H1 (cell line): ENCODE data around the gene GRAMD4. TPM values are rescaled to one million over a fixed set of nuclear protein-coding genes. Genes with fewer than 3 reads are reported as not detected.

Experiments used
- CTCF ChIA-PET: fragments of 300-600 bp; sonication (Branson Sonifier 250); formaldehyde crosslinking; loops from one replicate; lab custom pipeline; 2021; ENCODE audit not compliant: partially characterized antibody; lab: Charles Lee
- POLR2A ChIA-PET: fragments of 300-600 bp; sonication (Branson Sonifier 250); formaldehyde crosslinking; loops from one replicate; lab custom pipeline; 2021; ENCODE audit warnings: inconsistent platforms; ENCODE audit not compliant: partially characterized antibody; lab: Charles Lee
- DNase-seq, 2 experiments: peaks; one replicate each; pipeline versions ENCODE4 v3.0.0 to v3.0.0-alpha.2; 2010 to 2022; ENCODE audit warnings: low spot score in 2 of 2, low read depth in 1 of 2, mixed read lengths in 1 of 2
- FAIRE-seq: peaks from 2 replicates; lab custom pipeline; 2011; peaks lifted over from hg19 to GRCh38; lab: Jason Lieb, UNC
- H2AFZ ChIP-seq: 2 replicates; pipeline ENCODE4 v1.8.1; 2012; ENCODE audit warnings: low read length, inconsistent platforms
- H2AK5ac ChIP-seq: 2 replicates; pipeline ENCODE4 v1.6.1; 2013; ENCODE audit warnings: low read depth, low read length
- H2BK120ac ChIP-seq: replicated peaks from 2 replicates; pipeline ENCODE3; 2013; ENCODE audit warnings: low read depth, low read length, inconsistent platforms
- H2BK12ac ChIP-seq: 2 replicates; pipeline ENCODE4 v1.6.1; 2013; ENCODE audit warnings: low read depth, low read length
- H2BK15ac ChIP-seq: 2 replicates; pipeline ENCODE4 v1.6.1; 2013; ENCODE audit warnings: low read length
- H2BK20ac ChIP-seq: 2 replicates; pipeline ENCODE4 v1.6.1; 2013; ENCODE audit warnings: low read length
- H2BK5ac ChIP-seq: 2 replicates; pipeline ENCODE4 v1.6.1; 2013; ENCODE audit warnings: low read depth, low read length
- H3K14ac ChIP-seq: 2 replicates; pipeline ENCODE4 v1.6.1; 2013; ENCODE audit warnings: inconsistent platforms; ENCODE audit not compliant: insufficient read length
- H3K18ac ChIP-seq: 2 replicates; pipeline ENCODE4 v1.6.1; 2013; ENCODE audit warnings: low read length; ENCODE audit errors: extremely low read depth
- H3K23ac ChIP-seq: 2 replicates; pipeline ENCODE4 v1.6.1; 2013; ENCODE audit warnings: inconsistent platforms; ENCODE audit not compliant: insufficient read length
- H3K23me2 ChIP-seq: 2 replicates; pipeline ENCODE4 v1.6.1; 2013; ENCODE audit warnings: low read depth, low read length
- H3K27ac ChIP-seq: 2 replicates; pipeline ENCODE4 v1.6.1; 2011; ENCODE audit warnings: low read depth, low read length, inconsistent platforms
- H3K27me3 ChIP-seq, 4 experiments: replicated peaks in 1 of 4; 1 replicate in 1 of 4; 2 replicates in 3 of 4; pipeline versions ENCODE4 v1.6.1 to v1.8.1; 2011 to 2013; ENCODE audit warnings: low read length in 3 of 4, mild to moderate bottlenecking in 3 of 4, inconsistent platforms in 2 of 4, mixed read lengths in 2 of 4, moderate library complexity in 1 of 4; ENCODE audit not compliant: control insufficient read depth in 3 of 4, insufficient read depth in 3 of 4; ENCODE audit errors: extremely low read depth in 1 of 4
- H3K36me3 ChIP-seq, 4 experiments: 2 replicates each; pipeline versions ENCODE4 v1.6.1 to v1.8.1; 2011 to 2013; ENCODE audit warnings: mild to moderate bottlenecking in 4 of 4, low read length in 3 of 4, moderate library complexity in 2 of 4, control low read depth in 1 of 4, inconsistent platforms in 1 of 4; ENCODE audit not compliant: insufficient read depth in 4 of 4, control insufficient read depth in 2 of 4
- H3K4ac ChIP-seq: replicated peaks from 2 replicates; pipeline ENCODE3; 2013; ENCODE audit warnings: low read length, low read depth, mixed read lengths, inconsistent platforms; ENCODE audit not compliant: insufficient read length
- H3K4me1 ChIP-seq, 4 experiments: replicated peaks in 1 of 4; 1 replicate in 1 of 4; 2 replicates in 3 of 4; pipeline versions ENCODE4 v1.6.1 to v1.8.1; 2011 to 2013; ENCODE audit warnings: low read length in 3 of 4, inconsistent platforms in 2 of 4, mixed read lengths in 1 of 4; ENCODE audit not compliant: insufficient read depth in 4 of 4, control insufficient read depth in 3 of 4
- H3K4me2 ChIP-seq, 2 experiments: 2 replicates each; pipeline versions ENCODE4 v1.6.1 to v1.8.1; 2011 to 2013; ENCODE audit warnings: low read depth in 2 of 2, low read length in 2 of 2, control low read depth in 1 of 2, inconsistent platforms in 1 of 2, mild to moderate bottlenecking in 1 of 2; ENCODE audit not compliant: insufficient read depth in 1 of 2
- H3K4me3 ChIP-seq, 4 experiments: fragments of 200-600, 300-600 bp in 1 of 4; sonication (generic), shearing (Covaris generic), sonication (Bioruptor Twin) in 1 of 4; 2 replicates each; pipeline versions ENCODE4 v1.5.1 to v1.8.1; 2011 to 2016; ENCODE audit warnings: low read length in 4 of 4, low read depth in 3 of 4, control low read depth in 2 of 4, inconsistent platforms in 2 of 4, mild to moderate bottlenecking in 2 of 4, mixed read lengths in 1 of 4, moderate library complexity in 1 of 4; ENCODE audit not compliant: insufficient read depth in 2 of 4; ENCODE audit errors: extremely low read depth in 1 of 4
- H3K56ac ChIP-seq: replicated peaks from 2 replicates; pipeline ENCODE3; 2013; ENCODE audit warnings: low read depth, mild to moderate bottlenecking, mixed read lengths, low read length, inconsistent platforms; ENCODE audit not compliant: insufficient read length
- H3K79me1 ChIP-seq: 2 replicates; pipeline ENCODE4 v1.6.1; 2013; ENCODE audit warnings: low read depth, low read length, control low read depth
- H3K79me2 ChIP-seq, 2 experiments: 2 replicates each; pipeline versions ENCODE4 v1.6.1 to v1.8.1; 2012 to 2013; ENCODE audit warnings: low read length in 2 of 2, mild to moderate bottlenecking in 2 of 2, inconsistent platforms in 1 of 2; ENCODE audit not compliant: insufficient read depth in 2 of 2, control insufficient read depth in 1 of 2
- H3K9ac ChIP-seq, 4 experiments: replicated peaks in 1 of 4; 1 replicate in 1 of 4; 2 replicates in 3 of 4; pipeline versions ENCODE4 v1.6.1 to v1.8.1; 2011 to 2013; ENCODE audit warnings: low read depth in 3 of 4, low read length in 3 of 4, control low read depth in 2 of 4, mild to moderate bottlenecking in 2 of 4, moderate library complexity in 2 of 4, inconsistent platforms in 1 of 4; ENCODE audit errors: extremely low read depth in 1 of 4
- H3K9me3 ChIP-seq, 2 experiments: 2 replicates each; pipeline versions ENCODE4 v1.6.1 to v1.8.1; 2012 to 2013; ENCODE audit warnings: mild to moderate bottlenecking in 2 of 2, moderate library complexity in 2 of 2, control low read depth in 1 of 2, inconsistent platforms in 1 of 2, low read depth in 1 of 2, low read length in 1 of 2, mixed read lengths in 1 of 2; ENCODE audit not compliant: insufficient read depth in 2 of 2
- H4K20me1 ChIP-seq, 2 experiments: replicated peaks in 1 of 2; 2 replicates each; pipeline versions ENCODE3 to v1.8.1; 2011 to 2013; ENCODE audit warnings: inconsistent platforms in 2 of 2, low read length in 2 of 2, mild to moderate bottlenecking in 1 of 2; ENCODE audit not compliant: insufficient read depth in 2 of 2, control insufficient read depth in 1 of 2
- H4K5ac ChIP-seq: 2 replicates; pipeline ENCODE4 v1.6.1; 2013; ENCODE audit warnings: low read length, low read depth, mixed read lengths, inconsistent platforms; ENCODE audit not compliant: insufficient read length
- H4K8ac ChIP-seq: 2 replicates; pipeline ENCODE4 v1.8.0; 2013; ENCODE audit warnings: mild to moderate bottlenecking, moderate library complexity, low read length, inconsistent platforms; ENCODE audit not compliant: insufficient read depth; ENCODE audit errors: extremely low read depth
- H4K91ac ChIP-seq: replicated peaks from 2 replicates; pipeline ENCODE3; 2013; ENCODE audit warnings: low read length, mixed read lengths, inconsistent platforms; ENCODE audit not compliant: insufficient read length
- BACH1 ChIP-seq: IDR thresholded peaks from 2 replicates; pipeline ENCODE4 v1.6.1; 2012; ENCODE audit warnings: low read length, improper control_type of control experiment
- CHD1 ChIP-seq: IDR thresholded peaks from 2 replicates; pipeline ENCODE4 v1.6.1; 2012; ENCODE audit warnings: low read depth, low read length, improper control_type of control experiment
- EGR1 ChIP-seq: IDR thresholded peaks from 2 replicates; pipeline ENCODE4 v1.6.1; 2011; ENCODE audit warnings: low read depth, low read length, borderline replicate concordance
- RAD21 ChIP-seq, 2 experiments: IDR thresholded peaks in 1 of 2; conservative IDR thresholded peaks in 1 of 2; 2 replicates each; pipeline ENCODE4 v1.6.1; 2011; ENCODE audit warnings: low read depth in 2 of 2, low read length in 2 of 2, improper control_type of control experiment in 1 of 2, inconsistent platforms in 1 of 2, mild to moderate bottlenecking in 1 of 2, moderate library complexity in 1 of 2
- RFX5 ChIP-seq: IDR thresholded peaks from 2 replicates; pipeline ENCODE4 v1.6.1; 2011; ENCODE audit warnings: low read depth, low read length, improper control_type of control experiment, borderline replicate concordance
- WGBS, 2 experiments: shearing (Covaris generic) in 1 of 2; methylation state at CpG; one replicate each; pipeline versions ENCODE4 v1.1.6 to v1.1.7; 2013 to 2015; ENCODE audit warnings: low lambda C conversion rate in 2 of 2, mixed read lengths in 2 of 2, inconsistent platforms in 1 of 2, low coverage in 1 of 2, missing lambda C conversion rate in 1 of 2; ENCODE audit not compliant: insufficient replicate concordance in 2 of 2, insufficient coverage in 1 of 2, insufficient read length in 1 of 2; ENCODE audit errors: extremely low coverage in 1 of 2, missing lambda C conversion rate in 1 of 2; 5-methylcytosine and 5-hydroxymethylcytosine counted together
- polyA plus RNA-seq, 7 experiments: library from polyadenylated mRNA; depleted of rRNA in 3 of 7; stranded (reverse) in 5 of 7; unstranded in 2 of 7; fragments of >200 nt in 5 of 7; fragments of 200-250 nt in 2 of 7; gene quantifications; 1 replicate in 5 of 7; 2 replicates in 1 of 7; 4 replicates in 1 of 7; pipeline versions ENCODE4 v1.2.1 to v1.2.3, GENCODE V29; 2011 to 2013; ENCODE audit warnings: missing spikeins in 2 of 7, mixed read lengths in 2 of 7
- total RNA-seq: library from RNA; stranded (reverse); fragmentation: NEBNext Ultra II Directional; extraction: Animal tissue kit (Norgen Biotek cat#: 25700); gene quantifications from 2 replicates; pipeline ENCODE4 v1.2.1, GENCODE V29; 2021
- TF ChIP-seq, protein P1 (sequence below): IDR thresholded peaks from 2 replicates; pipeline ENCODE4 v1.6.1; 2012; ENCODE audit warnings: low read length, inconsistent platforms
- TF ChIP-seq, protein P2 (sequence below), 3 experiments: IDR thresholded peaks; 1 replicate in 2 of 3; 2 replicates in 1 of 3; pipeline versions ENCODE4 v1.5.1 to v1.6.1; 2011; ENCODE audit warnings: low read length in 3 of 3, mild to moderate bottlenecking in 3 of 3, inconsistent platforms in 2 of 3, low read depth in 1 of 3, moderate library complexity in 1 of 3; ENCODE audit not compliant: insufficient read depth in 1 of 3; ENCODE audit errors: control extremely low read depth in 1 of 3

The GRAMD4 gene
- total and polyA plus RNA-seq, 2 of the 8 experiments (the other 6 are each of a cell fraction or from before 2014, with no cell fraction given), result 7.9 to 25.6 TPM

DNA sequence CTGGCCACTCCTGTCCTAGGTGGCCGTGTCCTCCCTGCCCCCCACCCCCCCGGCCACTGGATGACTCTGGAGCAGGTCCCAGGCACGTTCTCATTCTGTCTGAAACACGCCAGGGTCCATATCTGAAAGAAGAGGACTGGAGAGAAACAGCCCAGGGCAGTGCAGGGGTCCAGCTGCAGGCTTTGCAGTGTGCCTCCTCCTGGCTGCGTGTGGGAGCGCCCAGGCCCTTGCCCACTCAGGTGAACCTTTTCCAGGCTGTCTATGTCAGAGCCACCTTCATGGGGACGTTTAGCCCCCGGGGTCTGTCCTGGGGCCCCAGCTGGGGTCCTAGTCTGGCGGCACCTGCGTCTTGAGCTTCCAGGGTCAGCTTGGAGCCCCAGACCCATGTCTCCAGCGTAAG, 15.6 kb downstream of the GRAMD4 start:
- Histone ChIP-seq H4K91ac (no peak overlapping the region), H3K14ac (no peak overlapping the region), H3K23ac (no peak overlapping the region), H4K20me1 (peaks cover 0 to 3% of the 10 kb centered on the region in 2 experiments), H3K36me3 (no peaks in the 10 kb centered on the region), H3K4me2 (no peak overlapping the region), H2BK12ac (no peak overlapping the region), H3K9ac (no peak overlapping the region), H2BK120ac (no peak overlapping the region), H2AFZ (no peak overlapping the region), H3K79me2 (no peaks in the 10 kb centered on the region), H2BK20ac (no peak overlapping the region), H3K27me3 (no peaks in the 10 kb centered on the region), H3K18ac (no peak overlapping the region), H4K8ac (no peak overlapping the region), H4K5ac (no peak overlapping the region), H3K4ac (no peak overlapping the region), H3K9me3 (no peaks in the 10 kb centered on the region), H3K27ac (no peak overlapping the region), H3K79me1 (no peaks in the 10 kb centered on the region; the same call in 1 of the 2 replicates), H3K4me3 (no peak overlapping the region), H2AK5ac (no peak overlapping the region), H2BK5ac (no peak overlapping the region), H2BK15ac (no peak overlapping the region), H3K23me2 (no peaks in the 10 kb centered on the region; the same call in 1 of the 2 replicates), H3K4me1 (peaks cover 0 to 7% (median 2%) of the 10 kb centered on the region in 4 experiments; a peak in 3 of 7 replicates), H3K56ac (no peak overlapping the region)
- WGBS, 2 experiments, result 76% methylated on average over 9 of the region's 11 CpGs; no CpG with 5 or more reads in 1 of the 2 experiments
- CTCF ChIA-PET, result interaction anchor here (0.7 to 1.6 kb wide), 10 partner anchors 9 to 96 kb away, joined by 3 to 7 read pairs (median 4); no protein-coding TSS in a partner anchor
- DNase-seq (no peak), FAIRE-seq (no peak)
- POLR2A ChIA-PET, result interaction anchor here (0.7 to 2.4 kb wide), 6 partner anchors 8 to 323 kb away, joined by 3 to 7 read pairs (median 4); no protein-coding TSS in a partner anchor
- TF ChIP-seq, protein P1, sequence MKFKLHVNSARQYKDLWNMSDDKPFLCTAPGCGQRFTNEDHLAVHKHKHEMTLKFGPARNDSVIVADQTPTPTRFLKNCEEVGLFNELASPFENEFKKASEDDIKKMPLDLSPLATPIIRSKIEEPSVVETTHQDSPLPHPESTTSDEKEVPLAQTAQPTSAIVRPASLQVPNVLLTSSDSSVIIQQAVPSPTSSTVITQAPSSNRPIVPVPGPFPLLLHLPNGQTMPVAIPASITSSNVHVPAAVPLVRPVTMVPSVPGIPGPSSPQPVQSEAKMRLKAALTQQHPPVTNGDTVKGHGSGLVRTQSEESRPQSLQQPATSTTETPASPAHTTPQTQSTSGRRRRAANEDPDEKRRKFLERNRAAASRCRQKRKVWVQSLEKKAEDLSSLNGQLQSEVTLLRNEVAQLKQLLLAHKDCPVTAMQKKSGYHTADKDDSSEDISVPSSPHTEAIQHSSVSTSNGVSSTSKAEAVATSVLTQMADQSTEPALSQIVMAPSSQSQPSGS, result no peak
- TF ChIP-seq, protein P2, sequence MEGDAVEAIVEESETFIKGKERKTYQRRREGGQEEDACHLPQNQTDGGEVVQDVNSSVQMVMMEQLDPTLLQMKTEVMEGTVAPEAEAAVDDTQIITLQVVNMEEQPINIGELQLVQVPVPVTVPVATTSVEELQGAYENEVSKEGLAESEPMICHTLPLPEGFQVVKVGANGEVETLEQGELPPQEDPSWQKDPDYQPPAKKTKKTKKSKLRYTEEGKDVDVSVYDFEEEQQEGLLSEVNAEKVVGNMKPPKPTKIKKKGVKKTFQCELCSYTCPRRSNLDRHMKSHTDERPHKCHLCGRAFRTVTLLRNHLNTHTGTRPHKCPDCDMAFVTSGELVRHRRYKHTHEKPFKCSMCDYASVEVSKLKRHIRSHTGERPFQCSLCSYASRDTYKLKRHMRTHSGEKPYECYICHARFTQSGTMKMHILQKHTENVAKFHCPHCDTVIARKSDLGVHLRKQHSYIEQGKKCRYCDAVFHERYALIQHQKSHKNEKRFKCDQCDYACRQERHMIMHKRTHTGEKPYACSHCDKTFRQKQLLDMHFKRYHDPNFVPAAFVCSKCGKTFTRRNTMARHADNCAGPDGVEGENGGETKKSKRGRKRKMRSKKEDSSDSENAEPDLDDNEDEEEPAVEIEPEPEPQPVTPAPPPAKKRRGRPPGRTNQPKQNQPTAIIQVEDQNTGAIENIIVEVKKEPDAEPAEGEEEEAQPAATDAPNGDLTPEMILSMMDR (IDR thresholded peaks at IDR 0.05; ENCODE audit: control extremely low read depth in 1 of 3, insufficient read depth in 1 of 3, low read depth in 1 of 3, low read length in 3 of 3), result peak; percentile 43 to 47 (median 43)
- no peak for TF ChIP-seq CHD1
- no peak for TF ChIP-seq RFX5
- TF ChIP-seq RAD21 (IDR thresholded peaks at IDR 0.05 in 1 of 2, conservative IDR thresholded peaks at IDR 0.05 in 1 of 2; ENCODE audit: low read depth in 2 of 2, low read length in 2 of 2), result peak; percentile 27 to 53; a peak in 3 of 4 replicates
- no peak for TF ChIP-seq BACH1
- TF ChIP-seq EGR1, result no peak
